NCI-H2196 treated with DMSO at 0.1 percent for 48 hours (cell line): ENCODE measurements around the gene UMAD1.

Experiments
- DNase-seq: peaks from one replicate; lab custom pipeline; 2025; ENCODE audit not compliant: unreplicated experiment; lab: John Stamatoyannopoulos, UW

The UMAD1 gene

DNA sequence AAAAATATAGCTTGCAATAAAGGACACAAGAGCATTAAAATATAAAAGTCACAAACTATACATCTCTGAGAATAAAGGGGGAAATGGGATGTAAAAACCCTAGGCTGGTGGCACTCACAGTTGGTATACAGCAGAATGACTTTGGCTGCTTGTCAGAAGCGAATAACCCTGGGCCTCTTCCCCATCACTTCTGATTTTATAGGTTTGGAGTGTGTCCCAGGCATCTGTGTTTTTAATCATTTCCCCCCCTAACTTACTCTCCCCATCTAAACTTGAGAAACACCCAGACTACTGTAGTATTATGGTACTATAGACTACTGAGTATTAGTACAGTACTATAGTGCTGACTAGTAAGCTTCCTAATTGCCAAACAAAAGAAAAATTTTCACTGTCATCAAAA lies 79.6 kb downstream of the UMAD1 start:
- peak; percentile 11 for DNase-seq

DNA sequence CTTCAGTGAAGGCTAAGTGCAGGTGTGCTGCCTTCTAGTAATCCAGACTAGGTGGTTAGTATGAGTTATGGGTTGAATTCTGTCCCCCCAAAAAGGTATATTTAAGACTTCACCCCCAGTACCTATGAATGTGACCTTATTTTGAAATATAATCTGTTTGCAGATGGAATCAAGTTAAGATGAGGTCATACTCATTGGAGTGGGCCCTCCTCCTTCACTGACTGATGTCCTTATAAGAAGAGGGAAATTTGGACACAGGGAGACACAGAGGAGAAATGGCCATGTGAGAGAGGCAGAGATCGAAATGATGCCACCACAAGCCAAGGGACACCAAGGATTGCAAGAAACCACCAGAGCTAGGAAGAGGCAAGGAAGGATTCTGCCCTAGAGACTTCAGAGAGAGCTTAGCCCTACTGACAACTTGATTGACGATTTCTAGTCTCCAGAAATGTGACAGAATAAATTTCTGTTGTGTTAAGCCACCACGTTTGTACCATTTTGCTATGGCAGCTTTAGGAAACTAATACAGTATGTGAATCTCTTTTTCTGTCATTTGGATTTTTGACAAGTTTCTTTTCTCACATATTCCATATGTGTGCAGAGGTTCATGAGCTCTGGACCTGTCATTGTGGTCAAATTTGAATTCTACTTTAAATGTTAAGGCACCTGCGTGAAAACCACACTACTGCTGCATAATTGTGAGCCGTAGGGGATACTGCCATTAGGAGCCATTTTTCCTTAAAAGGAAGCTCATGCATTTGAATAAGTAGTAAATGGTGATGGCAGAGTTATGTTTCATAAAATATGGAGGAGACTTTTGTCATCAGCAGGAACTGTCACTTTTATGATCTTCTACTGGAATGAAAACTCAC lies 80.4 kb downstream of the UMAD1 start:
- DNase-seq, result peak; percentile 17

DNA sequence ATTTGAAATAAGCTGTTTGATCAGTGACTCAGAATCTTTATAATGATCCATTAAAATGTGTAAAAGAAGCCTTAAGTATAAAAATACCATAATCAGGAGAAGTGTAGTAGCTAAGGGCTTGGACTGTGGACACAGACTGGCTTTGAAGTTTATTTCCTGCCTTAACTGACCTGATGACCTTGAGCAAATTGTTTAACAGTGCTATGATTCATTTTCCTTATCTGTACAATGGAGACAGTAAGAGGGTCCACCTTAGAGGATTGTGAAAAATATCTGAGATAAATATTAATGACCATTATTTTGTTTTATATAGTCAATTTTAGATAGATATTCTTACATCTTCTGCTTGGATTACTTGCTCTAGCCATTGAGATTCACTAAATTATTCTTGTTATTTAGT lies 91.2 kb downstream of the UMAD1 start:
- DNase-seq, result no peak

DNA sequence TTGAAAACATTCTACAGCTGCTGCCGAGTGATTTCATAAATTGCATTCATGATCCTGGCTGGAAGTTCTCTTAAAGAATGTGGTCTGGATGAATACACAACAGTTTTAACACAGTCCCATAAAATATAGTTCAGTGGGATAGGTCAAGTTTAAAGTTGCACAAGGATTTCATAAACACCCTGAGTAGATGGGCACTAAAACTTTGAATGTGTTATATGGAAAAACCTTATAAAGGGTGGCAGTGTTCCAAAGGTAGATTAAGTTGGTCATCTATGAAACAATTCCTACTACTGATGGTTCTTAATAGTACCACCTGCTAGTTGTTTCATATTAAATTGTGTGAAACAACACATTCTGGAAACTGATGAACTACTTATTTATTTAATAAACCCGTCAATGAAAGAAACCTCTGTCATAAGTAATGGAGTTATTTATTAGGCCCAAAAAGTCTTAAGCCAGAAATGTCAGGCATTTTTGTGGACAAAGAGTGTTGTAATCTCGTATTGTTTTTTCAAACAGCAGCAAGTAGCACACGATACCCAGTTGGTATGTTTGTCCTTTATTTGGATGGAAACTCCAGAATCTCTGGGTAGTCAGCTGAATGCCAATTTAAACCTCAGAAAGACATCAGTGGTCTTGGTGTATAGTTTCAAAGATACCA lies 92.2 kb downstream of the UMAD1 start:
- no peak for DNase-seq

DNA sequence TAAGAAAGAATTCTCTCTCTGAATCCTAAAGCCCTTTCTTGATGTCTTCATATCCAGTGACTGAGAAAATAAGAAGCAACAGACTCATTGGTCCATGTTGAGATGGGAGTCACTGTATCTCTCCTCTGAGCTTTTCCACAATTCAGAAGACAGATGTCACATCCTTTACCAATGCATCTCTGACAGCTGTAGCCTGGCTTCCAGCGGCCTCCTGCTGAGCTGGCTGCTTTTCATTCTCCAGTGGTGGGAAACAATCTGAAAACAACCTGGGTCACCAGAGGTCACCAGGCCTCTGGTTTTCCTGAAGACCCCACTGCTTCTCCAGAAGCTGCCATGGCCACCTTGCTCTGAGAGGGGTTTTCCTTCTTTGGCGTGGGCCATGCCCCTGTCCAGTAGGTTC lies 96.1 kb downstream of the UMAD1 start:
- no peak for DNase-seq

DNA sequence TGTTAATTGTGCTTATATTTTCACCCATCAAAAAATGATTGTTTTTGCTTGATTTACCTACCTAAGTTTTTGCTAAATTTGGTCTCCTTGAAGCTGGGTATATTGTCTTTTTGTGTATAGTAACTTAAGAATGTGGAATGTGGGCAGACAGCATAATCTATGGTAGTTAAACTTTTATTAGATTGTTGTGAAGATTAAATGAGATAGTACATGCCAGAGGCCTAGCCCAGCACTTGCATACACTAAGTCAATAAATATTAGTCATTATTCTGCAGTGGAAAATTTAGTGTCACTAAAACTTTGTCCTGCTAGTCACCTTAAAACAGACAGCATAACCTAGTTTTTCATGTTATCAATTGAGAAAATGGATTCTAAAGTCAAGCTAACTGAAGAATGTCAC lies 97.1 kb downstream of the UMAD1 start:
- DNase-seq, result no peak

DNA sequence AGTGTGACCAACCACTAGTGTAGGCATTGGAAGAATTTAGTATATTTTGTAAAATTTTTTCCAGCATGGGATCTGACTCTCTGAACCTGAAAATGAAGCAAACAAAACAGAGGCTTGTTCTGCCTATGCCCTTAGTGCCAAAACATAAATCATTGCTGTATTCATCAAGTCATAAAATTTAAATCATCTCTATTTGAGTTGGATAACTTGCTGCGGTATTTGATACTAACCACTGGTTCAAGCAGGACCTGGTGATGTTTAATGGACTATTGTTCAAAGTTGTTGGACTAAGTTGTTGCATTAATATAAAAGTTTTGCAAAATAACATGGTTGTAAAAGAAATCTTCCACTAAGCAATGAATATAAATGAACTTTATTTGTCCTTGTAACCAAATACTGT lies 97.6 kb downstream of the UMAD1 start:
- DNase-seq, result no peak

DNA sequence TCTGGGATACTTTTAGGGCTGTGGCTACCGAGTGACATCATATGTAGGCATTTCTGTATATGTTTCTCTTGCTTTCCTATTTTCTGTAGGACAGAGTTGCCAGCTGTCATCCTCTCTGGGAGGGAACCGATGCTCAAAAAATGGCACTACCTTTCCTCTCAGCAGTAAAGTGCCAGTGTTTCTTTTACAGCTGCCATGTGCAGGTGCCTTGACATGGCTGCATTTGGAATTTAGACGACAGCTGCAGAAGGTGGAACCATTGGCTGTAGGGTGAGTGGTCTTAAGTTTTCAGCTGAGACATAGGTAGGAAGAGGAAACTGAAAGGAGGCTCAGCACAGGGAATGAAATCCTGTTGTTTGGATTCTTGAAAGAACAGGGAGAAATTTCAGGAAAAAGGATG lies 98.1 kb downstream of the UMAD1 start:
- DNase-seq, result no peak

DNA sequence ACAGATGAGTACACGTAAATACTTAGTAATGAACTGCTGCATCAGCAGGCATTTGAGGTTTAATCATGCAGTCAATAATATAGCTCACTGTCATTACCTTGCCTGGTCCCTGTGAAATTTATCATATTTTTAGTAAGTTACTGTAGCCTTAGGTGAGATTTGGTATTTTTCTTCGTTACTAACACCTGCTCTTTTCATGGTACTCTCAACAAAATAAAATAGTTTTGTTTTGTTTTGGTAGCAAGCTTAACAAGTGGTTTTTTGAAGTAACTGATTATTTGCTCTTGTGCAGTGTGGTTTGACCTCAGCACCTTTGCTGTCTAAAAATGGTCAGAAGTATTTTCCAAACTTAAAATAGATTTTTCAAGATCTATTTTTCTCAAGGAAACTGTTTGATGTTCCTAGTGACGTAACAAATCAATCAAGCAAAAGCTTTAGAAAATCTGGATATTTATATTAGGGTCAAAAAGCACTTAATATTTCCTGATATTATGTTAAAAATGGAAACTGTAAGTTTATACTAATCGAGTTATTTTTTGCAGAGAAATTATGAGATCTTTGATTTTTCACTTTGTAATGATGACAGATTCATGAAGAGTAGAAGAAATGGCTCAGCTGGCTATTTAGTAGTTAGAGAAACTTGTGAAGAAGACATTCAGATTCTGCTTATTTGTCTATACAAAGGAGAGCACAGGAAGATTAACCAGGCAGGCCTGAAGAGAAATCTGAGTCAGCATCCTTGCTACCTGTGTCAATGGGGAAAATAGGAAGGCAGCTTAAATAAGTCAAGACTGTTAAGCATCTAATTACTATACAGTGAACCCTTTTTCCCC lies 98.9 kb downstream of the UMAD1 start:
- no peak for DNase-seq

DNA sequence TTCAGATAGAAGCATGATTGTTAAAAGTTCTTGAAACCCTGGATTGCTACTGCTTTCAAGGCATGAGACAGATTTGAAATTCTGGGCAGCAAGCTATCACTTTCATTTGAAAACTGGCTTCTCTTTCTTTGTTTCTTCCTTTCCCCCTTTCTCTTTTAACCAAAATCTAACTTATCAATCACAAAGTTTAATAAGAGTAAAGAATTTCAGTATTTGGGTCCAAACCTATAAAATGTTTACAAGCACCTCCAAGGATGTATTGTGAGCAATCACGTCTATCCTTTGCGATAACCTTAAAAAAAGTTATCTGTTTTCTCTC lies 99.4 kb downstream of the UMAD1 start:
- DNase-seq, result no peak

DNA sequence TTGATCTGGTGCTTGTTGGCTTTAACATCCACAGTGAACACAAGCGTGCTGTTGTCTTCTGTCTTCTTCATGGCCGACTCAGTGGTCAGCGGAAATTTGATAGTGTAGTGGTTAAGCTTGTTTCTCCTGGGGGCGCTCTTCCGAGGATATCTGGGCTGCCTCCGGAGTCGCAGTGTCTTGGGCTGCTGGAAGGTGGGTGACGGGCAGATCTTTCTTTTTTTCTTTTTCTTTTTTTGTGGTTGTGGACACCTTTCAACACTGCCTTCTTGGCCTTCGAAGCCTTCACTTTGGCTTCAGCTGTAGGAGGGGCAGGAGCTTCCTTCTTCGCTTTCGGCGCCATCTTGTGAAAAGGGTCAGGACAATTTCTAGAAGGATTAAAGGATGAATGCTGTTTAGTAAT lies 101.7 kb downstream of the UMAD1 start:
- DNase-seq, result no peak

DNA sequence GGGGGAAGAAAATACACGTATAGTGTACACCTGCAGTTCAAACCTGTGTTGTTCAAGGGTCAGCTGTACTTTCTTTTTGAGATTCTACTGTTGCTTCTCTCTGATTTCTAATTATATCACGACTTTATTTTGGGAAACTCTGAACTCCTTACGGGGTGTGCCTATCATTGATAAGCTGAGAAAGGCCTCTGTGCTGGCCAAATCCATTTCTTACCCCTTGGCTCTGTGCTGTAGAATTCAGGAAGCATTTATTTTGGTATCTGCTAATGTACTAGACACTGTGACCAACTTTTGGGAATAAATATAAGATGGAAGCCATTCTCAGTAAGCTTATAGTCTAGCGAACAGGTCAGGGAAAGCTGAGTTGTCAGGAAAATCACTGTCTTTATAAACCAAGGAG lies 104.7 kb downstream of the UMAD1 start:
- no peak for DNase-seq

DNA sequence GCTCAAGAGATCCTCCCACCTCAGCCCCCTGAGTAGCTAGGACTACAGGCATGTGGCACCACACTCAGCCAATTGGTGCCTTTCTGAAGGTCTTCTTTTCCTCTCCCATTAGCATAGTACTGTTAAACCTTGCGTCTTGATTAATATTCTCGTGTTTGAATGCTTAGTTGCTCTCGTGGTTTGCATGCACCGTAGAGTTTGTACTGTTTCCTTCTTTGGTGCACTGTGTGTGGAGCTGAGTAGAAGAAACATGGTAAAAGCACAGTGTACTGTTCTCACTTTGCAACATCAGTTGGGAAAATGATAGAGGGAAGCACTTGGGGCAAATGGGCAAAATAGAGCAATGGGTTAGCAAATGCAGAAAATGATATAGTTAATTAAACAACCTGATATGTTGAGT lies 105.4 kb downstream of the UMAD1 start:
- no peak for DNase-seq

DNA sequence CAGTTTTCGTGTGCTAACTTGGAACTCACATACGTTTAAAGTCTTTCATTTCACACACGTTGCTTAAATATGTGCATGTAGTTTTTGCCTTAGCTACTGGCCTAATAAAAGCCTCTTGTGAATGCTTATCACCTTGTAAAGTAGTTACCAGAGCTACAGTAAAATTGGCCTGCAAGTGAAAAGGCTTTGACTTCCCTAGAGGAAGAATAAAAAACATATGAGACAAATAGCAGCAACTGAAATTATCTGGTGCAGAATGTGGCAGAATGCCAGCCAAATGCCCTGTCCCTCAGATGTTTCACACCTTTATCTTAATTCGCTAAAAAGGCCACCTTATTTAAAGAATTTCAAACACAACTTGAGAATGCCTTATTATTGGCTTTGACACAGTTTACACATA lies 105.9 kb downstream of the UMAD1 start:
- peak; percentile 25 for DNase-seq

DNA sequence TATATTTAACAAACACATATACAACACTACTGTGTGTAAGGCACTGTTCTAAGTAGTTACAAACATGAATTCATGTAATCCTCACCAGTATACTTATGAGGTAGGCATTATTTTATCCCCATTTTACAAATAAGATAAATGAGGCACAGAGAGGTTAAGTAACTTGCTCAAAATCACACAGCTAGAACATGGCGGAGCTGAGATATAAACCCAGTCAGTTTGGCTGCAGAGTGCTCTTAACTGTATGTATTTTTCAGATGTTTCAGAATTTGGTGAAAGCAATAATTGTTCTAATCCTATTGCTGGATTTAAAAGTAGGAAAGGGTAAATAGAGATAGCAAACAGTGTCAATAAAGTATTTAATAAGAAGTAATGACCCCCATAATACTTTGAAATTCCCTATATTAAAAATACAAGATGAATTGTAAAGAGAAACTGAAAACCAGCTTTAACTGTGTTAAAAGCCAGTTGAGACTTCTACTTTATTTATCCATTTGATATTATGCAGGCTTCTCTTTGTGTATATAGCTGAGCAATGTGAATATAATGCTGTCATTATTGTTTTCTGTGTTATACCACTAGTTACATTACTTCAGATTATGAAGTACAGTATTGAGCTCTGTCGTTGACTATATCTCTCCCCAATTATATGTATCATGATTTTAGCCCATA lies 110.2 kb downstream of the UMAD1 start:
- no peak for DNase-seq

DNA sequence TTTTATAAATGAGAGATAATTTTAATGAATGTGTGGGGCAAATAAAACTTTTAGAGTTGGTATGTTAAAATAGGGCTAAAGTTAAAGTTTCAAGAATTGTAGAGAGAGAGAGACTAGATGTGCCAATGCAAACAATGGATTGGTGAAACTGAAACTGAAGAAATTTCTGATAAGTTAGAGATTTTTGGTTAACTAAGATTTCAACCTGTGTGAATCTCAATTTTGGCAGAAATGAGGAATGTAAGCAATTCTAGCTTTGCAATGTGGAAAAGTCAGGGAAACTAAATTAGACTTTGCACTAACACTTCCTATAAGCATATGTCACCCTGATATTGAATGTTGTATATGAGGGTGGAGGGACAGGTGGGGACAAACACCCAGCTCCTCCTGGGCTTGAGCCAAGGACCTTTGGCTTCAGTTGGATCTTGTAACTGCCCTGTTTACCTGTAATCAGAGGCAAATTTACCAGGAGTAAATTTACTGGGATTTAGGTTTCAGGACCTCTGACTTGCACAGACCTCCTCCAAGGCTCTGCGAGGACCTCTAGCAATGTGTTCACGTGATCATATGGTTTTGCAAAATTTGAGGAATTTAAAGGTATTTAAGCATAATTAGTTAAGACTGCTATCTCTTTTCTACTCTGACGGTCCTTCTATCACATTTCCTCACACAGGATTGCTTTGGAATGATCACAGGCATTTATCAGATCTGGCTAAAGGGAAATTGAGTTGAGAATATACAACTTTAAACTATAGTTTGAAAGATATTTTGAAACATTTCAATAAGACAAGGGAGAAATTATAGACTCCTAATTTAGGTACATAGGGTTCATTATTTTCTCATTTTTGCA lies 110.9 kb downstream of the UMAD1 start:
- no peak for DNase-seq

DNA sequence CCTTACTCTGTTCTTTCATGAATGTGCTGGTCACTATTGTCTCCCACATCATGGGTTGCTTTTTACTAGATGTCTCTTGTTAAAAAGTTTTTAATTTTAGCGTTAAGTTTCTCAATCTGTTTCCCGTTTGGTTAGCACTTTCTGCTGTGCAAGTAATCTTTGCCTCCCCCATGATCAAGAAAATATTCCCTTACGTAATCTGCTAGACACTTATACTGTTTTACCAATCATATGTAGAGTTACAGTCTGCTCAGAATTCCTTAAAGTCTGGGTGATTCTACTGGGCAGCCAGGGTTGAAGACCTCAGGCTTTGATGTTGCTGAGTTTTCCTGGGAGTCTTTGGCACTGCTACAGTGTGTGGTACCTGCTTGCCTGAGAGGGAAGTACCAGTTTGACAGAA lies 116.0 kb downstream of the UMAD1 start:
- DNase-seq, result no peak

DNA sequence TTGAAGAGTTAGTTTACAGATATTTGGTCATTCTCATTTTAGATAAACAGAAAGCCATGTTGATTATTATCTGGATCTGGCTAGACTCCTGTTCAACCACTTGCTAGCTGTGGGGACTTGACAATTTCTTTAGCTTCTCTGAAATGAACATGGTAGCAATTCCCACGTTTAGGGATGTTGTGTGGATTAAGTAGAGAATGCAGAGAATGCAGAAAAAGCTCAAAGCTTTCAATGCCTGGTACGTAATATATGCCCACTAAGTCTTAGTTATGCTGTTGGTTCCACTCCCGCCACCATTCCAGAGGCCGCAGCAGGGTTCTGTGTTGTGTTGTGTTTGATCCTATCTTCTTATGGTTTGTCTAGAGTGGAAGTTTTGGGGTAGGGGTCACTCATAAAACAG lies 117.0 kb downstream of the UMAD1 start:
- no peak for DNase-seq

DNA sequence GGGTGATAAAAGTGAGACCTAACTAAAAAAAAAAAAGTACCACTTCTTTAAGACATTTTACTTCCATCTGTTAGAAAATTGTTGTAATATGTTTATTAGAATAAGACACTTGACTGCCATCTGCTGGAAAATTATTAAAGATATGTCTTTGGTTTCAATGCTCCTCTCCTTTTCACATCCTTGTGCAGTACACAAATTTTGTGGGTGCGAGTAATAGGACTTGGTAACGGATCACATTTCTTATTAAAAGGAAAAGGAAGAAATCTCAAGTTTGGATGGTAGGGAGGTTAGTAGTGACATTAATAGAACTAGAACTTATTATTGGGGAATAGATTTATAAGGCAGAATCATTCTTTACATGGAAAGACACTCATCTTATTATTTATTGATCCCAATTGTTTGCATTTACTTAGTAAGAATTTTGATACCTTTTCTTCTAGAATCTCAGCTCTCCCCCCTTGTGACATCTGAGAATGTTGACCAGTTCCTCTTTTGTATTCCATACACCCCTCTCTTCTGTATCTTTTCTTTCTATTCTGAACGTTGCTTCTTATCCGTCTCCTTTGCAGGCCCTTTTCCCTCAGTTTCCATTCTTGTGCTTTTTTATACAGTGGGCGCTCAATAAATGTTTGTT lies 120.9 kb downstream of the UMAD1 start:
- DNase-seq, result peak; percentile 44
